Measurements from ENCODE around the gene SPATA31C2.
"Not testable (repeated sequence)": the region's sequence is repeated elsewhere in the genome, so short reads cannot be mapped to it uniquely, and the experiment has no call there.

GRCh38 chr9:88133552-88133951 lies 4.7 kb downstream of the SPATA31C2 start:
- not testable (repeated sequence) for TF ChIP-seq KDM1A (IDR thresholded peaks at IDR 0.05; ENCODE audit: low read depth); CTCF (IDR thresholded peaks at IDR 0.05)

Data from A549 (cell line).